Measurements from ENCODE around the gene PLCL2.

PLCL2 gene

DNA sequence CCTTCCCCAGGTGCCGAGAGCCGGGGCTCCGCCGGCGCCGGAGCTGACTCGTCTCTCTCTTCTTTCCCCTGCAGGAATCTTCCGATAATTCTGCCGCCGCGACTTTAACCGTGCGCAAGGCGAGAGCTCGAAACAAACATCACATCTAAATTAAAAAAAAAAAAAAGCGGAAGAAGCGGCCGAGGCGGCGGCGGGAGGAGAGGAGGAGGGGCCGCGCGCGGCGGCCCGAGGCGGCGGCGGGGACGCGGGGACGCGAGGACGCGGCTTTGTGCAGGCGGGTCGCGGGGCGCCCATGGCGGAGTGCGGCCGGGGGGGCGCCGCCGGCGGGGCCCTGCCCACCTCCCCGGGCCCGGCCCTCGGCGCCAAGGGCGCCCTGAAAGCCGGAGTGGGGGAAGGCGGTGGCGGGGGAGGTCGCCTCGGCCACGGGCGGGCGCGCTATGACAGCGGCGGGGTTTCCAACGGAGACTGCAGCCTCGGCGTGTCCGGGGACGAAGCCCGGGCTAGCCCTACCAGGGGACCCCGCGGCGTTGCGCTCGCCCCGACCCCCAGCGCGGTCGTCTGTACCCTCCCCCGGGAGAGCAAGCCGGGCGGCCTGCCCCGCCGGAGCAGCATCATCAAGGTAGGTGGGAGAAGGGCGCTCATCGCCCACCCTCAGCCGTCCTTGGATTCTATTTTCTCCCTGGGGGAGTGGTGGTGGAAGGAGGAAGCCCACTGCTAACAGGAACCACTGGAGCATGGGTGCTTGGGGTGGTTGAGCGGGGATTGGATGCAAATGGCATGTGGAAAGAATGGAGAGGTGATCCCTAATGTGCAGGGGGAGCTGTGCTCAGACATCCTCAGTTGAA lies at the start of gene PLCL2:
TSS of gene PLCL2 (plus strand) at position 208 of the 845 bp plus-strand sequence. CDS start at position 293, 85 bp downstream.
- DNase-seq, result no peak

DNA sequence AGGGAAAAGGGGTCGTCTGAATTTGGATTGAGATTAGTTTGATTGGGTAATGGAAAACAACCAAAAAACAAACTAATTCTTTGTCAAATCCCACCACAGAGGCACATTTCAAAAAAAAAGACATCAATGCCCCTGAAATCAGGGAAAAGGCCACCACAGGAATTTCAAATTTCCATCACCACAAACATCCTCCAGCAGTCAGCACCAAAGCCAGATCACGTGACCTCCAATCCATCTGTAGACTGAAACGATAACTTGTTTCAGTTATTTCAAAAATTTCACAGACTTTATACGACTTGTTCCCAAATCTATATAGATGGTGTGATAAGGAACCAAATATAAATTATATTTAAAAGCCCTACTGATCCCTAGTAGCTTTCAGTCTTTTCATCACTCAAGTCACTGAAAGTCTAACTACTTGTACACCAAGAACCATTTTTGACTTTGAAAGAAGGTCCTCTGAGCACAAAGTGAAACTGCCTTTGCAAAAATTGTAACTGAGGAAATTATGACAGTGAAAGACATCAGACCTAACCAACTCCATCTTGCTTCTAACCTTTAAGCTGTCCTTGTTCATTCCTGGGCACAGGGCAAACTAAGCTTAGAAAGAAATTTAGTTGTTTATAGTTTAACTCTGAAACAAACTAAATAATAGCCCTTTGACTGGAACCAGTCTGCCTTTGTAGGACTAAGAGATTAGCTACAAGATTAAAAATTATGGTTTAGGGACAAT lies 48.1 kb upstream of the PLCL2 start:
- DNase-seq, result no peak

DNA sequence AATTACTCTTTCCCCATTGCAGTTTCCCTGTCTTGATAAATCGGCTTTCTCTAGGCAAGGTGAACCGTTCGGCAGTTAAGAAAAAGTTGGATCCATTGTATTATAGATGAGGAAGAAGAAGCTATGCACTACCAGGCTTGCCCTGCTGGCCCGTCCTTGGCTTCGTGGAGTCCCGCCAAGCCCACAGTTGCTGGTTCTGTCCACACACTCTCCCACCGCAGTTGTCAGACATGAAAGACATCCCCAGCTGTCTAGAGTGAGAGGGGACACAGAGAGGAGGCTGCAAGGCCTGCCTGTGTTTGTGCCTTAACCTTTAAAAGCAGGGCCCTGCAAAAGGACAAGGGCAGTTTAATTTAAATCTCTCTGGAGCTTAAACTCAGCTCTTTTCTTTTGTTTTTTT lies 47.2 kb upstream of the PLCL2 start:
- DNase-seq, result no peak

DNA sequence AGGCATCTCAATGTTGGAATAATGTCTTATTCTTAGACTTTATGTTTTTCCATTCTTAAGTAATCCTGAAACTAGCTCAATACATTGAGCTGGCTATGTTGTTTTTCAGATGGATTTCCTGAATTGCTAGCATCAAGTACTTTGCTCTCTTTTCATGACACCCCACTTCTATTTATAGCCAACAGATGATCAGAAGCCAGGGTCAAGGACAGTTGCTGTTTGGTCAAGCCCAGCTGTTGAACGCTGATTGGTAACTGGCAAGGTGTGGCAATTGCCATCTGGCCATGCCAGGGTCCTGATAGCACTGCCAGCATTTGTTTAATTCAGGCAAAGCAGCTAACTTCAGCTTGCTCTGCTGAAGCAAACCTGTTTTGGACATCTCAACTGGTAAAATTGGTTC lies 46.2 kb upstream of the PLCL2 start:
- DNase-seq, result peak; percentile 79

DNA sequence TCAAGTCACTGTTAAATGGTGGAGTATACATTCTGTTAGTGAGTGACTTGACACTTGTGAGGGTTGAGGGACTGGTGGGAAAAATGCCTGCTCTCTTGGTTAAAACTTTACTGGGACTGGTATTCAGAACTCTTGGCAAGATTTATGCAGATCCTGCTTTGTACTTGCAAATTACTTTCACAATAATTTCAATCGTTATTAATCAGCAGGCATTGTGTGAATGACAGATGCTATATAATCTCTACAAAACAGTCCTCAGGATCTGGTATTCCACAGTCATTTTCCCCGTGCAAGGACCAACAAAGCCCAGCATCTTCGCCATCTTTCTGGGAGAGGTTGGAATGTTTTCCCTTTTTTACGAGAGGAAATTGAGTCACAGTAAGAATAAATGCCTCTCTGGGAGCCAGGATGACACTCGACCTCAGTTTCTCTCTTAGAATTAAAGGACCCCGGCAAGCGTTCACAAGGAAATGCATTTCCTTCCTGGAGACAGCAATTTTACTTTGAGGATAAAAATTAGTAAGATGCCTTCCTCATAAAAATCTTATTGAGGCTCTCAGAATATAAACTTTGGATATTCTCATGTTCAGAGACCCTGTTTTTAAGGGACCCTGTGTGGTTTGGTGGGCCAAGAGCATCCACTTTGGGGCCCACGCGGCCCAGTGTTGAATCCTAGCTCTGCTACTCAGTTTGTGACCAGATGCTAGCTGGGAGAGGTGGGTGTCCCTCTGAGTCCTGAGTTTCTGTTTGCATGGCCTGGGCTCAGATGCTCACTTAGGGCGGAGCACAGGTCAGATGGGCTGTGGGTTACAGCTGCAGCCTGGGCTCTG lies 45.3 kb upstream of the PLCL2 start:
- peak; percentile 73 for DNase-seq

DNA sequence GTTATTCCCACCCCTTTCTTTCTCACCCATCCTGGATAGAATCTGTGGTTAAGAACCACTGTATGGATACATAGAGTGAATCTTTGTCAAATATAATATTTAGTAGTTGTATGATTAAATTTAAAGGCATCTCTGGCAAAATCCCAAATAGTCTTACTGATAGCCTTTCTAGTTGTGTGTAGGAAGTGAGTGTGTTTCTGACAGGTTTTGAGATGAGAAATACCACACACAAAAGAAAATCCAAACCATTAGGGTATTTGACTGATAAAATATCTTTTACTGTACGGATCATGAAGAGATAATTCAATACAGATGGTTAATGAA lies 44.7 kb upstream of the PLCL2 start:
- no peak for DNase-seq

DNA sequence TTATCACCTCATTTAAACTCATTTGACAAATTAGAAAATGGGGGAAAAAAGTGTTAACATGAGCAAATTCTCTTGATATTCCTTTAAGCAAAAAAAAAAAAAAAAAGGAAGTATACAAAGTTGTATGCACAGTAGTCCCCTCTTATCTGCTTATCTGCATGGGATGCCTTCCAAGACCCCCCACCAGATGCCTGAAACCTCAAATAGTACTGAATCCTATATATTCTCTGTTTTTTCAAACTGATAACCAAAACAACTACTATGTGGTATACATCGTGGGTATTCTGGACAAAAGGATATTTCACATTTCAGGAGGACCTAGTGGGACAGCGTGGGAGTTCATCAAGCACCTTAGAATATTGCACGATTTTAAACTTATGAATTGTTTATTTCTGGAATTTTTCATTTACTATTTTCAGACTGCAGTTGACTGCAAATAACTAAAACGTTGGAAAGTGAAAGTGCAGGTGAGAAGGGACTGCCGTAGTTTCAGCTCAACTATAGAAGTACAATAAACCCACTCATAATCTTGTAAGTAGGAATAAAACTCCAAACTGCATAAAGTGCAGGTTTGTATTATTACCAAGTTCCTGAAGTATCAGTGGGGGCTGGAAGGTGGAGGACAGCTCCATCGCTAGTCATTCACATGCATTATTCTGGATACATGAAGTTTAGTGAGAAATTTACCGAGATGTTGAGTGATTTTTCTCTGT lies 43.6 kb upstream of the PLCL2 start:
- DNase-seq, result no peak

DNA sequence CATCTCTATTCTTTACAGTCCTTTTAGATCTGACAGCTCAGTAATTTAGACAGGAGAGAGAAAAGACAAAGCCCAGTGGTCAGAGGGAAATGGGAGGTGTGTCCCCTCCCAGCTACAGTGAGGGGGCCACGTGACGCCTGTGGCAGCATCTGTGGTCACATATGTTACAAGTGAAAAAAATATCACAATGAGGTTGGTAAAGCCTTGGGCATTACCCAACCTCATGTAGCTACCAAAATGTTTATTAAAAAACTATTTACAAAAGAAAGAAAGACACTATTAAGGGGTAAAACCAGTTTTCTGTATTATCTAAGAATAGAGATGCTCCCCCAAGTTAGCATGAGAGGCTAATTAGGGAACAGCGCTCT lies 42.9 kb upstream of the PLCL2 start:
- peak; percentile 54 for DNase-seq

DNA sequence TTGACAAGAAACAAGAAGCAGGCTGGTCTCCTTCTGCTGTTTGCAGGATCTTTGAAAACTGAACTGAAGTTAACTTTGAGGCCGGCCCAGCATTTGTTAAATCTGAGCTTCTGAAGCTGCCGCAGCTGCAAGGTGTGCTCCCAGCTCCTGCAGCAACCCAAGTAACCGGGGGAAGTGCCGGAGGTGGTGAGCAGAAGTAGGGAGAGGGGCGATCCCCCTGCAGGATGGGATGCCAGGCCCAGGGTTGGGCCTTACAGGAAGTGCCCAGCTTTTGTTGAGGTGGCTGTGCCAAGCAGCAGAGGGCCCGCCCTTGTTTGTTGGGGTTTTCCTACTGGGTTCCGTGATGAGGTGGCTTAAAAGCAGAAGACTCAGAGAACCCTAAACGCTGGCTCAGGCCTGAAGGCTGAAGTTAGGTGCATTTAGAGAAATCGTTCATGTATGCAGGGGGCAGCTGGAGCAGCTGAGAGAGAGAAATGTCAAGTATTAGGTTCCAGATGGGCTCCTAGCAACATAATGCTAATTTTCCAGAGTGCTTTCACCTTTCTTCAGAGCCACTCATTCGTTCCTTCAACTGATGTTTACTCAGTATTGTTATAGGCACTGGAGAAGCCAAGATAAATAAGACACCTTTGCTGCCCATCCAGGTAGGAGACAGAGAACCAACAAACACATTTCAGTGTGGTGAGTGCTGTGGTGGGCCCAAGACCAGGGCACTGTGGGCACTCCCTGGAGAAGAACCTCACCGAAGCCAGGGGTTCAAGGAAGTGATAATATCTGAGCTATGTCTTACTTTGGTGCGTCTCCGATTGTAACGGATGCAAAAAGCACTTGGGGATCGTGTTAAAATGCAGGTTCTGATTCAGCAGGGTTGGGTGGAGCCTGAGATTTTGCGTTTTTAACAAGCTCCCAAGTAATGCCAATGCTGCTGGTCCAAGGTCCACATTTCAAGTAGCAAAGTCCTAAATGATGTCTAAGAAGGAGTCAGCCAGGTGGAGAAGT lies 42.2 kb upstream of the PLCL2 start:
- peak; percentile 92 for DNase-seq

DNA sequence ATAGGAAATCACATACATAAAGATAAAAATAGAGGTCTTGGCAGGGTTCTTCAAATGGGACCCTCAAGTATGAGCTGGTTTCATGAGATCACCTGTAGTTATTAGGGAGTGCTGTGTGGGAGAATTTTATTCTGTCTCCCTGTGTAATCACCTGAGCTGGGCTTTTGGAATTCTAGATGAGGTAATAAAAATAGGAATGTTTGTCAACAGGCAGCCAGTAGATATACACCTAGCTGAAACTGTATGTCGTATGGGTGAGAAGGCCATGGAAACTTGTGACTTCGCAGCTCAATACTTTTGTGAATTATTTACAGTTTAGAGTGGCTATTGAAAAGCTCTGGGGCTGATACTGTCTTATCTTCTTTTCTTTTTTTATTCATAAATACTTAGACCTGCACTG lies 40.5 kb upstream of the PLCL2 start:
- DNase-seq, result no peak

DNA sequence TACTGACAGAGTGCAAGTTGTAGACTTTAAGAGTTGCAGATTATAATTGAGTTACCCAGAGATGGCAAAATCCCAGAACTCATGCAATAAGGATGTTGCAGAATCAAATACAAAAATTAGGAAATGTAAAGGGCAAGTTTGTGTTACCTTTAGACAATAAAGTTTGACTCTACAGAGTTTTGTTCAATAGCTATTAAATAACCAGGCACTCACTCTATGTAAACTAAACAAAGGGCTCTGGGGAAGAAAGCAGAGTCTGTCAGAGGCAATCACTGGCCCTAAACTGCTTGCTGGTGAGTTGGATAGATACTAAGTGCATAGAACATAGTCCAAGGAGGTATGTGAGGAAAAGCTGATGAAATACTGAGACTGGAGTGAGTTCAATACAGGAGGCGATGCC lies 40.0 kb upstream of the PLCL2 start:
- DNase-seq, result no peak

DNA sequence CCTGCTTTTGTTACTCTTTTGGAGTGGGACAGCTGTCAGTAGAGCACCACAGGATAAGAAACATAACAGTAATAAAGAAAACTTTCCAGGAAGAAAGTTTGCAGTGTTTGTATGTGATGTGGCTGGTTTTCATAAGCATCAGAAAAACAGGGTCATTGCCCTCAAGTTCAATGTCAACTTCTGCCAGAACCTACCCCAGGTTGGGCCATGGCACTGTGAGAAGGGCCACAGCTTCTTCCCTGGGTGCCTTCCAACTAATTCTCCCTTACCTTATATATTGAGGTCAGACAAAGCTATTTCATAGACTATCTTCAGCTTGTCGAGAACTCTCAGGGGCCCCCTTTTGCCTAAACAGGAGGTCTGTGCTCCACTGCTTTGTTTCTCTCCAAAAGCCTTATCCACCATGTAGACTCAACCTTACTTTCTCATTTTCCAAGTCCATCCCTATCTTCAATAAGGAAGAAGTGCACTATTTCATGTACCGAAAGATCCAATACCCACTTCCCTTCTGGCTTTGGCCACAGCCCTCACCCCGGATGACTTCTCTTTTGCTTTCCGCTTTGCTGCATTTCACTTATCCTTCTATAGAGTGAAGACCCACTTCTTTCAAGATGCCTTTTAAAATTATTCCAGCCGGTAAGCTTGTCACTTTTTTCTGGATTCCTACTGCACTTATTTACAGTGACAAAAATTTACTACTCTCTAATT lies 38.2 kb upstream of the PLCL2 start:
- DNase-seq, result no peak

DNA sequence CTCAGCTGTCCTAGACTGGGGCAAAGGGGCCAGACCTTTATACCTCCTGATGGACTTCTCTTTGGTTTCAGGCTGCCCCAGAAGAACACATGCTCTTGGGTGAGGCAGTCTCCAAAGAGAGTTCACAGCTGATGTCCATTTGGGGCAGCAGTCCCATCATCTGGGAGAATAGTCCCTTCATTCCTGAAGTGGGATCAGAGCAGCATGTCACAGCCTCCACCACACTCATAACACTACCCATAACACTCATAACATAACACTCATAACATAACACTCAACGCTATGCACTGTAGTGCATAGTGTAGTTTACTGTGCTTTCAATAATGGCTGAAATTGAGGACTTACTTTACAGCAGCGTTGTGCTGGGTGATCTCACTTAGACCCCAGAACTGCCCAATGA lies 36.7 kb upstream of the PLCL2 start:
- DNase-seq, result no peak

DNA sequence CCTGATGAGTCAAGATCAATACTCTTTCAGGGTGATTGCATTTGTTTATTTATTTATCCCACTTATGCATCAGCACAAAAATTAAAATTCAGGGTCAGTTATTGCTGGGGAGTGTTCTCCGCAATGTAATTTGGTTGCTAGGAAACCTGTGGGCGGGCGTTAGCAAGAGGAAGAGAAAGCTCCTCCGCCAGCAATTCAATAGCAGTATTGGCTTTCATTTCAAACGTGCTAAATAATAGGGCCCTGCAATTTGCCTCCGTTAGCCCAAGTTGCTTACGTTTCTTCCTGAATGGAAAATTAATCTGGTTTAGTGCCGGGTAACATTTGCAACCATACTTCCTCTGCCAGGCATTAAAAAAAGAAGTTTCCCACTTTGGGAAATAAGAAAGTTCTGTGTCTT lies 35.5 kb upstream of the PLCL2 start:
- no peak for DNase-seq

DNA sequence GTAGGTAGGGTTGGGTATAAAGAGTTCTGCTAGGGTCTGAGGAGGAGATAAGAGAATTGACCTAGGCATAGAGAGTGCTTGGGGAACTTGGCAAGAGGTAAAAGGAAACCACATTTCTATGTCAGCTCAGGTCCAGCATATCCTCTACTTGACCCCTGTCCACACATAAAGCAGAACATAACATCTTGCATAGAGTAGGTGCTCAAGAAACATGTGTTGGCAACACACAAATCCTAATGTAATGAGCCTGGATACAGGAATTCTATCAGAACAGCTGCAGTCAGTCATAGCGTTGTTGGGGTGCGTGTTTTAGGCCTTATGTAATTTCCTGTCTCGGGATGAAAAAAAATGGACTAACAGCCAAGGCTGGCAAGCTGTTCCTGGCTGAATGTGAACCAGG lies 35.0 kb upstream of the PLCL2 start:
- no peak for DNase-seq

DNA sequence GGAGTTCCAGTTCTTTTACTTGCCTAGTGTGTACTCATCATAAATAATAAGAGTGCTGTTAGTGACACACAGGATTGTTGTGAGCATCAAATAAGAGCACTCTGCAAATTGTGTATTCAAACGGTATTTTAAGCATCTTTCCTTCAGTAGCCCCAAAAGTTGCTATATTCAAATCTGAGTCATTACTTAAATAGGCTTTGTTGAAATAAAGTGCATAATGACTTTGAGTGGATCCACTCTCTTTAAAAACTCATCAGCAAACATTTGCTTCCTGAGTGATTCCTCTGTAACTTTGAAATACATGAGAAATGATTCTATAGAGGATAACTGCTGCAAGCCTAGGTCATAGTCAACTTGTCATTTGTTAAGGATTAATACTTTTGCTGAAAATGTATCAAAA lies 29.3 kb upstream of the PLCL2 start:
- no peak for DNase-seq

DNA sequence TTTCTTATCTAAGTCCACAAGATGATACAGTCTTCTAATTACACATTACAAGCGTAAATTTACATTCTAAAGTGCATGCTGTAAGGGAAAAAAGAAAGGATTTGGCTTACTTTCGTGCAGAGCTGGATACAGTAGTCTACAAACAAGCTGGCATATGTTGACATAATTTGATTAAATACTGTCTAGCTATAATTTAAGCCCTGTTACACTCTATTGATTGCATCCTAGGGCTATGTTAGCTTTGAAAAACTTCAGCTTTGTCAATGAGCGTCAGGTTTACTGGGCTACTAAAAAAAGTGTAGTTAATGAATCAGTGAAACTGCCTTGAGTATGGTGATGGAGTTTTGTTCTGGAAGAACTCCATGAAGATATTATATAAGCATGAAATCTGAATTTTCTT lies 24.5 kb upstream of the PLCL2 start:
- DNase-seq, result no peak

DNA sequence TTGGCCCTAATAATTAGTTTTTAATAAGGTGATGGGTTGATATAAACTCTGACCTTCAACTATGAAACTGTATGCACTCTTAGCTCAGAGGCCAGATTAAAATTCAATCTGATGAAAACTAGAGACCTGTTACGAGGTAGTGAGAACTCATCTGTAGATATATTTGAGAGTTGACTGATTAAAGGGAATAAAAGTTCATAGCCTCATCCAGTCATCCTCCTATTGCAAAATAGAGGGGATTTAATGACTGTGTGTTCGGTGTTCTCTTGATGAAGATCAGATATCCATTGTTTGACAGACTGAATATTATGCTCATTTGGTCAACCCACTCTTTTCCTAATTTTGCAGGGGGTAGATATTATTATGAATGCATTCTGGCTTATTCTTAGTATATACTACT lies 23.3 kb upstream of the PLCL2 start:
- no peak for DNase-seq

DNA sequence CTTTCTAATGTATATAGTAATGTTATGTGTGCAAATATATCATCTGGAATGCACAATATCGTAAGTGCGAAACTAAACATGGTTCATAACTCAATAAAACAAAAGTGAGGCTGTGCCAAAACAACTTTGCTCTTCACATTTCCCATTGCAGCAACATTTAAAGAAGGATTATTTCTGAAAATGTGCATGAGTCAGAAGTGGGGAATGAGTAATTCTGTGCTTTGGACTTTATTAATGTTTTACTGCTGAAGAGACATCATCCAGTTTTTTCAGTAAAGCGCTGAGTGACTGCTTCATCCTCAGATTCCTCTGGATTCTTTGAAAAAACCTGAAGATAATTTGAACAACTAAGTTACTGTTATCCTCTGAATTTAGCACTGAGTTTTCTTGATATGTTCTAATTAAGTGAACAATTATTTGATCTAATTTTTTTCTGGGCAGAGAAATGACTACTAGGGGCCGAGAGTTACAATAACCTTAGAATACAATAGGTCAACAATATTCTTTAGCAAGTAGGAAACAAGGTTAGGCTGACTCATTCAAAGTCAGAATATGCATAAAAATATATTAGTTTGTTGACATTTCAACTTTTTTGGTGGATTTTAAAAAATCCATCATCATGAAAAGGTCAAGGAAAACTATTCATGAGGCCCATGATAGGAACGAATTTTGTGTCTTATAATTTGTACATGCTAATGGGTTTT lies 20.0 kb upstream of the PLCL2 start:
- DNase-seq, result no peak

DNA sequence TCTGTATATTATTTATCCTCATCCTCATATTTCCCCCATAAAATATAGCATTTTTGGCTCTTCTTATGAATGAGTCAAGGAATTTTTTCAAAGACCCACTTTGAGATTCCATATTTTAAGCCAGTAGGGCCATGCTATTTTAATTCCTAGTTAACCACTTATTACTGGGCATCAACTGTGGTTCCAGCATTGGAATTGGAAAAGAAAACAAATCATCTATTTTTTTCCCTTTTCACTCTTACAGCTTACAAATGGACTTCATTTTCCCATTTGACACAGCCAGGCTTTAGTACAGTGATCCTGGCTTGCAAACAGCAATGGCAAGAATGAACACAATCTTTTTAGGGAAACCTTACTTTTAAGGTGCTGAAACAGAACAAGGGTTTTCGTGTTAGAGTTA lies 19.4 kb upstream of the PLCL2 start:
- DNase-seq, result no peak

DNA sequence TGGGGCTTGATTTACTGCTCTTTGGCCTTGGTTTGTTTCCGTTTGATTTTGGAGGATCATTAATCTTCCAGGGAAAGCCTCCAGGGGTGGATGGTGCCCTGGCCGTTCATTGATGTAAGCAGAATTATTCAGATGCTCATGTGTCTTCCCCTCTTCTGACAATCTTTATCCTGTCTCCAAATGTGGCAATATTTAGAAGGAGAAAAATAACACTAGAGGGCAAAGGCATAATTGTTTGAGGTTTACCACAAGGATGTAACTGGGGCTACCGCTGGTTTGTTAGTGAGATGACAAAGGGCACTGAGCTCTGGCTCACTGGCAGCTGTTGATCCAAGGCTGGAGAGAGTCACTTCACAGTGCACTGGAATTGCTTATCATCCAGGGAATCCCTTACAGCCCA lies 18.2 kb upstream of the PLCL2 start:
- no peak for DNase-seq
